Globus pallidus (tissue), 1 donor: ENCODE data around the gene GJB6.
A peak's percentile ranks its signal among the peaks of the same experiment; 100 is the strongest.

Experiments
- DNase-seq: peaks from one replicate; pipeline ENCODE4 v3.0.0-alpha.2; 2015; ENCODE audit warnings: low spot score

GJB6 gene

GRCh38 chr13:20186771-20187170 is 45.3 kb downstream of the GJB6 start:
- no peak for DNase-seq

- no peak for DNase-seq
Measured at GRCh38 chr13:20185366-20186056, 46.6 kb downstream of the GJB6 start.

DNA sequence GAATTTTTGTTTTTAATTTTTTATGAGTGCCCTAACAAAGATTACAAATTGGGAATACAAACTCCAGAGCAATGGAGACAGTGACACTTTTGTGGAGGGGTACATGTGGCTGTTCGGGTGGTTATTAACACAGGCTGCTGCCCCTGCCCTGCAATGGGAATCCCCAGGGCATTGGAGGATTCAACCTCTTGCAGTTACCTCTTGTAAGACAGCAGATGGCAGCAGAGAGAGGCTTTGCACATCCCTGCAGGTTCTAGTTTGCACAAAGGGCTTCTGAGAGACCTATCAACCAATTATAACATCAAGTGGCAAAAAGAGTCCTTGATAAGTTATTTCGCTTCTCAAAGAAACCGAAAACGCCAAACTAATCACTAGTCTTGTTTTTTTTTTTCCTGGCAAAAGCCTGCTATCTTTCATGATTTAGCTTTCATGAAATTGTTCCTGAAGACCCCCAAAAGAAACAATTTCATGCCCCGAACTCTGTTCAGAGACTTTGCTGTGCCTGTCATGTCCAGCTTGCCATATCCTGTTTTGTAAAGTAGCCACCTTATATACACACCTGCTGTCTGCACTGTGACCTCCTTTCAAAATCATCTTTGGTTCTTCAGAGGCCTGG is 49.8 kb downstream of the GJB6 start:
- peak; percentile 71 for DNase-seq

DNA sequence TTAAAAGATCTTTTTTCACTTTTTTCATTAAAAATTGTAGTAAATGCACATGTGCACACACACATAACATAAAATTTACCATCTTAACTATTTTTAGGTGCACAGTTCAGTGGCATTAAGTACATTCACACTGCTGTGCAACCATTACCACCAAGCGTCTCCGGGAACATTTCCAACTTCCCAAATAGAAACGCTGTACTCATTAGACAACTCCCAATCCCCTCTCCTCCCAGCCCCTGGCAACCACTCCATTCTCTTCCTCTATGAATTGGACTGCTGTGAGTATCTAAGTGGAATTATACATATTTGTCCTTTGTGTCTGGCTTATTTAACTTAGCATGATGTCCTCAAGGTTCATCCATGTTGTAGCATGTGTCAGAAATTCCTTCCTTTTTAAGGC is 50.9 kb downstream of the GJB6 start:
- DNase-seq, result no peak

DNA sequence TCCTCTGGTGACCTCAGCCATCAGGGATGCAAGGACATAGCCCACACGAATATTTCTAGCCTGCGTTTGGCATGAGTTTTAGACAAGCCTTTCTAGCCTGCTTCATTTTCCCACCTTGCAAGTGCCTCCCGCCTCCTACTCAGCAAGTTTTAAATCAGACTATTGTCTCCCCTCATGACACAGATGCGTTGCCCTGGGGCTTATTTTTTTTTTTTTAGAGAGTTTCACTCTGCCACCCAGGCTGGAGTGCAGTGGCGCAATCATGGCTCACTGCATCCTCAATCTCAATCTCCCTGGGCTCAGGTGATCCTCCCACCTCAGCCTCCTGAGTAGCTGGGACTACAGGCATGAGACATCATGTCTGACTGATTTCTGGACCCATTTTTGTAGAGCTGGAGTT is 54.0 kb downstream of the GJB6 start:
- DNase-seq, result no peak

GRCh38 chr13:20177049-20177831 is 54.9 kb downstream of the GJB6 start:
- no peak for DNase-seq

GRCh38 chr13:20175907-20176652 is 56.0 kb downstream of the GJB6 start:
- DNase-seq, result no peak

DNA sequence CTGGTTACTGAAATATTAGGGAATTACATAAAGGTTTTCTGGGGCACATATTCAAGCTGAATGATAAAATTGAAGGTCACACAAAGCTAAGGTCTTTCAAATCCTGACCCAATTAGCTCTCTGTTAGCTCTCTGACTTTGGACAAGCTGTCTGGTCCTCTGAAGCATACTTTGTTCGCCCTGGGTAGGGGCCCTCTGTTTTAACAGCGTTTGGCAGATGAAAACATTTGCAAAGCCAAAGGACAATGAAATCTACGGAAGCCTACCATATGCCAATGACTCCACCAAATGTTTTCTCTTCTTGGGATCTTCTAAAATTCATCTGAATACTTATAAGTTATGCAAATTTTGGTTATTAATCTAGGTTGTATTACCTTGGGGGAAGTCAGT is 56.7 kb downstream of the GJB6 start:
- no peak for DNase-seq

- no peak for DNase-seq
Measured at GRCh38 chr13:20174656-20175405, 57.3 kb downstream of the GJB6 start.

DNA sequence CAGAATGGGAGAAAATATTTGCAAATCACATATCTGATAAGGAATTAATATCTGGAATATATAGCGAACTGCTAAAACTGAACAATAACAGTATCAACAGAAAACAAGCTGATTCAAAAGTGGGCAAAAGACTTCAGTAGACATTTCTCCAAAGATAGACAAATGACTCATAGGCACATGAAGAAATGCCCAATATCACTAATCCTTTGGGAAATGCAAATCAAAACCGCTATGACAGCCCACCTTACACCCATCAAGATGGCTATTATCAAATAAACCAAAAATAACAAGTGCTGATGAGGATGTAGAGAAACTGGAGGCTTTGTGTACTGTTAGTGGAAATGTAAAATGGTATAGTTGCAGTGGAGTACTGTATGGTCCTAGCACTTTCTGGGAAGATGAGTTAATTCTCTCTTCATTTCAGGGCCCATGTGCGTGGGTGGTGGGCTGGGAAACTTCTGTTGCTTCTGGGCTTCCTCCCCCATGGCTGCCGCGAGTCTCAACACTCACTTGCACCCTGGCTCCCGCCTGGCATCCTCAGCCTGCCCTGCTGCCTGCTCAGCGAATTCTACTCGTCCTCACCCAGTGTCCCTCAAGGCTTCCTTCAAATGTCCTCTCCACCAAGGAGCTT is 58.9 kb downstream of the GJB6 start:
- no peak for DNase-seq
